Activated CD8-positive, alpha-beta memory T cell treated with anti-CD3 and anti-CD28 coated beads, Interleukin-2, amount 50 U/mL, for 24 hours (primary cell): ENCODE data around the gene SPAG4.

ENCODE experiments used
- DNase-seq: peaks from one replicate; pipeline ENCODE4 v3.0.0-alpha.2; 2020; ENCODE audit errors: extremely low read depth

The SPAG4 gene

GRCh38 chr20:35621560-35621946 lies 5.9 kb downstream of the SPAG4 start:
- no peak for DNase-seq

GRCh38 chr20:35625584-35626385 lies 10.2 kb downstream of the SPAG4 start:
- no peak for DNase-seq

- no peak for DNase-seq
Observed at GRCh38 chr20:35626386-35627001, 10.9 kb downstream of the SPAG4 start.

GRCh38 chr20:35627121-35627520 lies 11.5 kb downstream of the SPAG4 start:
- no peak for DNase-seq

- no peak for DNase-seq
Observed at GRCh38 chr20:35629427-35630145, 14.0 kb downstream of the SPAG4 start.

GRCh38 chr20:35630636-35631035 lies 15.0 kb downstream of the SPAG4 start:
- no peak for DNase-seq

- no peak for DNase-seq
Observed at GRCh38 chr20:35632539-35633115, 17.0 kb downstream of the SPAG4 start.

GRCh38 chr20:35635652-35636051 lies 20.0 kb downstream of the SPAG4 start:
- DNase-seq, result no peak

GRCh38 chr20:35636095-35636494 lies 20.5 kb downstream of the SPAG4 start:
- no peak for DNase-seq

- DNase-seq, result no peak
Observed at GRCh38 chr20:35637276-35637675, 21.6 kb downstream of the SPAG4 start.

- no peak for DNase-seq
Observed at GRCh38 chr20:35638751-35639150, 23.1 kb downstream of the SPAG4 start.

GRCh38 chr20:35640724-35641123 lies 25.1 kb downstream of the SPAG4 start:
- no peak for DNase-seq

GRCh38 chr20:35641743-35642142 lies 26.1 kb downstream of the SPAG4 start:
- DNase-seq, result no peak

- no peak for DNase-seq
Observed at GRCh38 chr20:35643045-35643444, 27.4 kb downstream of the SPAG4 start.

- DNase-seq, result no peak
Observed at GRCh38 chr20:35644806-35645205, 29.2 kb downstream of the SPAG4 start.

GRCh38 chr20:35648836-35649235 lies 33.2 kb downstream of the SPAG4 start:
- no peak for DNase-seq

GRCh38 chr20:35650632-35651031 lies 35.0 kb downstream of the SPAG4 start:
- no peak for DNase-seq

GRCh38 chr20:35651958-35652357 lies 36.3 kb downstream of the SPAG4 start:
- no peak for DNase-seq

- no peak for DNase-seq
Observed at GRCh38 chr20:35652641-35653429, 37.2 kb downstream of the SPAG4 start.

- no peak for DNase-seq
Observed at GRCh38 chr20:35653430-35653734, 37.8 kb downstream of the SPAG4 start.

GRCh38 chr20:35653893-35654292 lies 38.3 kb downstream of the SPAG4 start:
- no peak for DNase-seq

- no peak for DNase-seq
Observed at GRCh38 chr20:35654415-35654814, 38.8 kb downstream of the SPAG4 start.
